Stimulated activated CD4-positive, alpha-beta T cell treated with anti-CD3 and anti-CD28 coated beads, TNF-alpha, amount 100 ng/mL, for 1 hour (primary cell): ENCODE data around the gene IGF2BP1.
"Not testable (repeated sequence)": the region's sequence is repeated elsewhere in the genome, so short reads cannot be mapped to it uniquely, and the experiment has no call there.

Source experiments
- DNase-seq, 3 donors: peaks; one replicate each; pipeline ENCODE4 v3.0.0-alpha.2; 2020; ENCODE audit warnings: low read depth in 3 of 3, low spot score in 1 of 3

The IGF2BP1 gene

DNA sequence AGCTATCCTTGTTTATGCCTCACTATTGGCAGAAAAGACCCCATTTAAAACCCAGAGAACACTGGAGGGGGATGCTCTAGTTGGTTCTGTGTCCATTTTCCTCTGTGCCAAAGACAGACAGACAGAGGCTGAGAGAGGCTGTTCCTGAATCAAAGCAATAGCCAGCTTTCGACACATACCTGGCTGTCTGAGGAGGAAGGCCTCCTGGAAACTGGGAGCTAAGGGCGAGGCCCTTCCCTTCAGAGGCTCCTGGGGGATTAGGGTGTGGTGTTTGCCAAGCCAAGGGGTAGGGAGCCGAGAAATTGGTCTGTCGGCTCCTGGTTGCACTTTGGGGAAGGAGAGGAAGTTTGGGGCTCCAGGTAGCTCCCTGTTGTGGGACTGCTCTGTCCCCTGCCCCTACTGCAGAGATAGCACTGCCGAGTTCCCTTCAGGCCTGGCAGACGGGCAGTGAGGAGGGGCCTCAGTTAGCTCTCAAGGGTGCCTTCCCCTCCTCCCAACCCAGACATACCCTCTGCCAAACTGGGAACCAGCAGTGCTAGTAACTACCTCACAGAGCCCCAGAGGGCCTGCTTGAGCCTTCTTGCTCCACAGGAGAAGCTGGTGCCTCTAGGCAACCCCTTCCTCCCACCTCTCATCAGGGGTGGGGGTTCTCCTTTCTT lies 56.1 kb downstream of the IGF2BP1 start:
- no peak for DNase-seq

GRCh38 chr17:49054342-49055092 lies 57.3 kb downstream of the IGF2BP1 start:
- no peak for DNase-seq

DNA sequence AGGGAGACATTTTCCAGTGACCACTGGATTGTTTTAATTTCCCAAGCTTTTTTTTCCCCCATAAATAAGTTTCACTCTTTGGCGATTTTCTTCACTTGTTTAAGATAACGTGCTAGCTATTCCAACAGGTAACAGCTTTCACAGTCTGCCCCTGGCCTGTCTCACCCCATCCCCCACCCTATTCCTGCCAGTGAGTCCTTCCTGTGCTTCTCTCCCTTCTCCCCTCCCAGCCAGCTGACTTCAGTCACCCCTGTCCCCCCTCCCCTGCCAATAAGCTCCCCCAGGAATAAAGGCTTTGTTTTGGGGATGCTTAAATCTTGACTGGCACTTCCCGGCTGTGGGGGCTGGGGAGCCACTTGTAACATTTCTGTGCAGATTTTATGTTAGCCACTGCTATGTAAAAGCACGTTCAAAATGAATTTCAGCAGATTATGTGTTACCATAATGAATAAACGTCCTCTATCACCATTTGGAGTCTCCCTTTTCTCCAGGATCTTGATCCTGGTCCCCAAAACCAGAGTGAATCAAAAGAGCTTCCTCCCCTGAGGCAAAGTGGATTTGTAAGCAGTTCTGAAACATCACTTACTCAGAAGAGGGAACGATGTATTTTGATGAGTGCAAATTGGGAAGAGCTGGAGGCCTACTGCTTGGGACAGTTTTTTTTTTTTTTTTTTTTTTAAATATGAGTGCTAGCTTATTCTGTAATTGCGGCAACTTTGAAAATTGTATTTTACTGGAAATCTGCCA lies 58.2 kb downstream of the IGF2BP1 start:
- no peak for DNase-seq

DNA sequence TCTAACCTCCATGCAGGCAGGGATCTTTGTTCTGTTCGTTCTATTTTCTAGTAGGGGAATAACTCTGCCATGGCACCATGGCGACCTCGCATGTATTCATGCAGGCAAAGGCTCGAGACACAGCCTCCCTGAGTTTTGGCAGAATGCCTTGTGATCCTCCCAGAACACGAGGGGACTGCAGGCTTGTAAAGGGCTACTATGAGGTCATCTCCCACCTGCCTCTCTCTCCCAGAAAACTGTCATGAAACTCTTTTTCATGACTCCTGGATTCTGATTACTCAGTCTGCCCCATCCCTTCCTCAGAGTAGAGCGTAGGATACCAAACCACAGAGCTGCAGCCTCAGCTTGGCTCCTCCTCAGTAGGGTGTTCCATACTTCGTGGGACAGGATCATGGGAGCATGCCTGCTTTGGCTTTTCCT lies 64.3 kb downstream of the IGF2BP1 start:
- no peak for DNase-seq

GRCh38 chr17:49063652-49064051 lies 66.5 kb downstream of the IGF2BP1 start:
- DNase-seq: no peak

DNA sequence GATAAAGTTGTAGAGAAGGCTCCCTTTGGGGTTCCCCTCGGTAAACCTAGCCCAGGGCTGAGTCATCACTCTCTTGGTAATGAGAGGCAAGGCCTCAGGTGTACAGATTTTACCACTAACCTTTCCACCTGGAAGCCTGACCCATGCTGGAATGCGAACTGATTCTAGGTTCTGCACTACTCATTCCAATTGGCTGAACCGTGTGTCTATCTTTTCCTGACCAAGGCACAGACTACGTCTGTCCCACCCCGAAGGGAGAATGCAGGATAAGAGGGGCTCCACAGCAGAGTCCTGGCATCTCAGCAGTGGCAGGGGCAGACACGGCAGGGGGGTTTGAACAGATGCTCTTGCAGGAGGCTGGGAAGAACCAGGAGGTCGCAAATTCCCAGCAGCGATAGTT lies 70.0 kb downstream of the IGF2BP1 start:
- DNase-seq: no peak

DNA sequence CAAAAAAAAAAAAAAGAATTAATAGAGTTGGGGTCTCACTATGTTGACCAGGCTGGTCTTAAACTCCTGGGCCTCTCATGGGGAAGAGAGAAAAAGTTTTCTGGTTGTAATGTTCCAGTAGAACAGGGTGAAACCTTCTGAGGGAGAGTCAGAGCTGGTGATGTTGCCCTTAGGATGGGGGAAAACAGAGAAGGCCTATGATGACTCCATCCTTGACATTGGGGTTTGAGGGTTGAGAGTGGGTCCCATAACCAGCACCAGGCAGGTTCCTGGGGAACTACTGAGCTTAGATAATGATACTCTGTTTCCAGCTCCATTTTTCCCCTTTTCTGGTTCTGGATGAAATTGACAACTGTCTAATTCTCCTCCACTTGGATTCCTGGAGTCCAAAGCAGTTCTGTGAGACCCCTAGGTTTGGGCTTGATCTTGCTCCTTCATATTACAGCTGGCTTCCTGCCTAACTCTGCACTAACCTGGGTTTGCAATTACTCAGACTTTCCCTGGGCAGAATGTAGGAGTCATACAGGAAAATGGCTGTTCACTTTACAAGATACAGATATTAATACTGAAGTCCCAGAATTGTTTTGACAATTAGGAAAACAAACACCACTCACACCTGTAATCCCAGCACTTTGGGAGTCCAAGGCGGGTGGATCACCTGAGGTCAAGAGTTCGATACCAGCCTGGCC lies 72.5 kb downstream of the IGF2BP1 start:
- DNase-seq: no peak

DNA sequence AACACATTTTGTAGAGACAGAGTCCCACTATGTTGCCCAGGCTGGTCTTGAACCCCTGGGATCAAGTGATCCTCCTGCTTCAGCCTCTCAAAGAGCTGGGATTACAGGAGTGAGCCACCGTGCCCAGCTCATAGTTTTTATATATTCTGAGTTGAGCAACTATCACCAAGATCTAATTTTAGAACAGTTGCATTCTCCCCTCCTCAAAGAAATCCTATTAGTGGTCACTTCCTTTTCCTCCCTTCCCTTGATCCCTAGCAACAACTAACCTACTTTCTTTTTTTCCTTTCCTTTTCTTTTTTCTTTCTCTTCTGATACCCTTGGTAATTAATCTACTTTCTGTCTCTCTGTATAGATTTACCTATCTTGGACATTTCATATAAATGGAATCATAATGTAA lies 73.9 kb downstream of the IGF2BP1 start:
- no peak for DNase-seq

DNA sequence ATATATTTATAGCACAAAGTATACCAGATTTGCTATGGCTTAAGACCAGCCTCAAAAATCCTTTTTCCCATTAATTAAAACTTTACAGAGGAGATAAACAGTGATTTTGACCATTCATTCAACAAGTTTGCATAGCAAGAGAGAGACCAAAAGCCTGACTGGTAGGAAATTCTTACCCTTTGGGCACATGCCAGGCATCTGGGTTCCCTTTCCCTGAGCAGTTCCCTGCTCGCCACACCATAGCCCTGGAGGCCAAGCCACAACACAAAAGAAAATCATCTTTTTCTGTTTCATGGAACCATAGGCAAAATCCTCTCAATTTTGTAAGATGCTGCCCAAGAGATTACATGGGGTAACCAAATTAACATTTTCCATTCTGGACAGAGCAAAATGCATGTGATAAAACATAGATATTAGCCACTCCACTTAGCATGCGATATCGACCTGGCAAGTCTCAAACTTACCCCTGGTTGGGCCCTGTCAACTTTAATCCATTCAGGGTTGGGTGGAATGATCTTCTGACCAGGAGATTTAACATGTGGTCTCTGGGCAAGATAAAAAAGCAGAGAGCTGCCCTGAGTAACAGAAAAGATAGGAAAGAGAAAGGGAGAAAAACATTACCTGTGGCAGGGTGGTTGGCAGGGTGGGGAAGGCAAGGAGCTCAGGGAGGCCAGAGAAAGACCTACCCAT lies 77.8 kb downstream of the IGF2BP1 start:
- no peak for DNase-seq

DNA sequence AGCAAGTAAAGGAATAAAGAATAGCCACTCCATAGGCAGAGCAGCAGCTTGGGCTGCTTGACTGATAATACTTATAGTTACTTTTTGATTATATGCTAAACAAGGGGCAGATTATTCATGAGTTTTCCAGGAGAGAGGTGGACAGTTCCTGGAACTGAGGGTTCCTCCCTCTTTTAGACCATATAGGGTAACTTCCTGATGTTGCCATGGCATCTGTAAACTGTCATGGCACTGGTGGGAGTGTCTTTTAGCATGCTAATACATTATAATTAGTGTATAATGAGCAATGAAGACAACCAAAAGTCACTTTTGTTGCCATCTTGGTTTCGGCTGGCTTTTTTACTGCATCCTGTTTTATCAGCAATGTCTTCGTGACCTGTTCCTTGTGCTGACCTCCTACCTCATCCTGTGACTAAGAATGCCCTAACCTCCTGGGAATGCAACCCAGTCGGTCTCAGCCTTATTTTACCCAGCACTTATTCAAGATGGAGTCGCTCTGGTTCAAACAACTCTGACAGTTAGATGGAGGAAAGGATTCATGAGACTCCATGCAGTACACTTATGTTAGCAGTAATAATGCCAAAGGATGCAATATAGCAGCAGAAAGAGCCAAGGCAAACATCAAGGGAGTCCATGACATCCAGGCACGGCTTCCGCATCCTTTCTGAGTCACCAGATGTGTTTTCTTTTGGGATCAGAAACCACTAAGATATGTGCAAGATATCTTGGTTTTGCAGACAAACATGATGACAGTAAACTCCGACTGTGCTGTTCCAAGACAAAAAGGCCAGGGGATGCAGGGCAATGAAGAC lies 79.6 kb downstream of the IGF2BP1 start:
- no peak for DNase-seq

- DNase-seq: no peak
These were observed 81.1 kb downstream of the IGF2BP1 start for GRCh38 chr17:49078248-49078647.

GRCh38 chr17:49079840-49080663 lies 82.9 kb downstream of the IGF2BP1 start:
- DNase-seq: no peak

DNA sequence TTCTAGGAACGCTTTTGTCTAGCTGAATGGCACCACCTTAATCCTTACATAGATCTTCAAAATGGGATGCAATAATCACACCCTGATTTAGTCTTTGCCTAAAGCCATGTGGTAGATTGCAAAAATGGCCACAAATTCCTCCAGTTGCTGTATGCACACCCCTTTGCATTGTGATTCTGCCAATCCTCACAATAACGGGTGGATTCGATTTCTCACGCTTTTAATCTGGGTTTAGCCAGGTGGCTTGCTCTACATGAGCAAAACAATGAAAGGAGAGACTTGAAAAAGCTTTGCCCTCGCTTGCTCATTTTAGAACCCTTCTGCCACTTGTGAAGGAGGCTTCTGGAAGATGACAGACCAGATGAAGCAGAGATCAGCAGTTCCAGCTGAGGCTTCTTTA lies 85.0 kb downstream of the IGF2BP1 start:
- DNase-seq: no peak

- DNase-seq: not testable (repeated sequence)
These were observed 87.9 kb downstream of the IGF2BP1 start for GRCh38 chr17:49085046-49085445.

- DNase-seq: no peak
These were observed 88.6 kb downstream of the IGF2BP1 start for GRCh38 chr17:49085565-49086315.

GRCh38 chr17:49086316-49086605 lies 89.1 kb downstream of the IGF2BP1 start:
- DNase-seq: no peak

- DNase-seq: no peak
These were observed 89.5 kb downstream of the IGF2BP1 start for GRCh38 chr17:49086649-49087048.

- no peak for DNase-seq
These were observed 91.9 kb downstream of the IGF2BP1 start for GRCh38 chr17:49089094-49089493.
